NCI-H1436 (cell line): Measurements from ENCODE around the gene UGGT2.
"Not testable (repeated sequence)": the region's sequence is repeated elsewhere in the genome, so short reads cannot be mapped to it uniquely, and the experiment has no call there.

Experiments
- DNase-seq: peaks from one replicate; lab custom pipeline; 2025; lab: John Stamatoyannopoulos, UW

Gene UGGT2

DNA sequence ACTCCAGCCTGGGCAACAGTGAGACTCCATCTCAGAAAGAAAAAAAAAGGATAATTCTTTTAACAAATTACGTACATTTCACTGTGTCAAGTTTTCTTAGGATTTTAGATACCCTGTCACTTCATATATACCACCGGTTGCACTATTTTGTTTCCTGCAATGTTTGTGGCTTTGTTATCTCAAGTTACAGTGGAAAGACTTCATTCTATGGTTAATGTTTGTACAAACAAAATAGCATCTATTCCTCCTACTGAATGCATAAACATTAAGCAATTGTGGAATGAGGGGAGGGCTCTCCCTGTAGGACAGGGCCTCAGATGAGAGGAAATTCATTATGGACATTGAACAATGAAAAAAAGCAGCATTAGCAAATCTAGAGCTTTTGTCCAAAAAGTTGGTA, 256.2 kb downstream of the UGGT2 start:
- DNase-seq: no peak

DNA sequence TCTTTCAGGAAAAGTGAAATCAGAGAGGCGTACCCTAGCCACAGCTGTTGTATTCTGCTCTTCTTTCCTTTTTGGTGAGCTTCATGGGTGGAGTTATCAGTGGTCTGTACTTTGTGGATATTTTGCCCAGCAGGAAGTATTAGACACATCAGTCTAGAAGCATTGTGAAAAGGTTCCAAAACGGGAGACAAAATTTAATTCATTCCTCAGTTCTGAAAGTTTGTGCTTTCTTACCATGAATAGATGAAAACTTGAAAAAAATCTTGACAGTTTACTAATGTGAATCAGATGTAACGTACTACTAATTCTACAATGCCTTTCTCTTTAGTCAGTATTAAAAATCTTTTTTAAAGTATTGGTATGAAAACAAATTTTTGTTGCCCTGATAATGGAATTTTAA, 259.4 kb downstream of the UGGT2 start:
- DNase-seq: no peak

DNA sequence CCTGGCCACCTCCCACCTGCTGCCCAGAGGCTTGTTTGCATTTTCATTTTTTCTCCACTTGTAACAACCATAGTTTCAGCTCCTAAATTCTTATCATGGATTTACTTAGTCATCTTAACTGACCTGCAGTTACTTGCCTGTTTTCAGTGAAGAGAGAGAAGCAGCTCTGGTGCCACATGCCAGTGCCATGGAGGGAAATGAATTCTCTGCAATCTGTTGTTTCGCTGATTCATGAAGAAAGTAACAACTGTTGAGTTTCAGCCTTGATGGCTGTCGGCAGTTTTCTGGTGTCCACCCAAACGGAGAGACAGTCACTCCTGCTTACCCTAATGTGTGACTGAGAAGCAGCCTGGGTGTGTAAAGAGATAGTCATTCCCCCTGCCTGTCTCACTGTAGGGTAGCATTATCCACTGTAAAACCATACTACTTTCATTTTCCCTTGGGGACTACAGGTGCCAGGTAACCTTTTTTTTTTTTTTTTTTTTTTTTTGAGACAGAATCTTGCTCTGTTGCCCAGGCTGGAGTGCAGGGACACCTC, 260.1 kb downstream of the UGGT2 start:
- DNase-seq: no peak

DNA sequence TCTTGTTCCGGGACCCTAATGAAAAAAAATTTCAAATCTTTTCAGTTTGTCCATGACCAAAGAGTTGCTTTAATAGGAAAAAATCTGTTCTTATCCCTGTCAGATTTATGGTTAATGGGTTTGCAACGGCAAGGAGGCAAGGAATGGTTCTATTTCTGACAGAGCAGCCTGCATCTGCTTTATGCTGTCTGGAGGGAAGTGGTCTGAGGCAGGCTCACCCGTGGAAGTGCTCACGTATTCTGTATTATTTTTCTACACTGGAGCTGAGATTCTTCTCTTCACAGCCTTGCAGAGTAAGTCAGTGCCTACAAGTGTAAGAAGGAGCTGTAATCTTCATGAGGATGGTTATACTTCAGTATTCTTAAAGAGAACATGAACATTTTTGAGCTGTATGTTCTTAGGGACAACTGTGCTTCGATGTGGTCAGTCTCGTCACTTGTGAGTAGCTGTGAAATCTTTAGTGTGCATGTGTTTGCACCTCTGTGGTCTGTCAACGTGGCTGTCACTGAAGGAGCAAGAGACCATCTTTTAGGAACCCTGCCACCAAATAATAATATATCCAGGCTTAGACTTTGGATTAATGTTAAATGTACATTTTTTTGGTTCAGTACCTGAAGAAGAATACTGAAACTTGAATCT, 262.0 kb downstream of the UGGT2 start:
- DNase-seq: no peak

DNA sequence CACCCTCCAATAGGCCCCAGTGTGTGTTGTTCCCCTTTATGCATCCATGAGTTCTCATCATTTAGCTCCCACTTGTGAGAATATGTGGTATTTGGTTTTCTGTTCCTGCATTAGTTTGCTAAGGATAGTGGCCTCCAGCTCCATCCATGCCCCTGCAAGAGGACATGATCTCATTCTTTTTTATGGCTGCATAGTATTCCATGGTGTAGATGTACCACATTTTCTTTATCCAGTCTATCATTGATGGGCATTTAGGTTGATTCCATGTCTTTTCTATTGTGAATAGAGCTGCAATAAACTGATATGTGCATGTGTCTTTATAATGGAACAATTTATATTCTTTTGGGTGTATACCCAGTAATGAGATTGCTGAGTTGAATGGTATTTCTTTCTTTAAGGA, 263.9 kb downstream of the UGGT2 start:
- DNase-seq: not testable (repeated sequence)

DNA sequence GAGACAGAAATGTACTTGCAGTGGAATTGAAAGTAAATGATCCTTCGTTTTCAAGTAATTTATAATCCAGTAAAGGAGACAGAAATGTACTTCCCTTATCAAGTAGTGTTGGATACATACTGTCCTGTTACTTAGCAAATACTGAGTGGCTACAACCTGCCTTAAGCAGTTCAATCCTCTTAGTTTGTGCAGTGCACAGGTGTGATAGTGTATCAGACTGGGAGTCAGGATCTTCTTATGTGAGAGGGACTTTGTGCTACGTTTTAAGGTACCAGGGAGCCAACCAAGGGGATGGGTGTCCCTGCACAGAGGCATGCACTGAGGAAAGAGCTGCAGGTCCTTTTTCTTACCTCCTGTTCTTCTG, 265.1 kb downstream of the UGGT2 start:
- no peak for DNase-seq

DNA sequence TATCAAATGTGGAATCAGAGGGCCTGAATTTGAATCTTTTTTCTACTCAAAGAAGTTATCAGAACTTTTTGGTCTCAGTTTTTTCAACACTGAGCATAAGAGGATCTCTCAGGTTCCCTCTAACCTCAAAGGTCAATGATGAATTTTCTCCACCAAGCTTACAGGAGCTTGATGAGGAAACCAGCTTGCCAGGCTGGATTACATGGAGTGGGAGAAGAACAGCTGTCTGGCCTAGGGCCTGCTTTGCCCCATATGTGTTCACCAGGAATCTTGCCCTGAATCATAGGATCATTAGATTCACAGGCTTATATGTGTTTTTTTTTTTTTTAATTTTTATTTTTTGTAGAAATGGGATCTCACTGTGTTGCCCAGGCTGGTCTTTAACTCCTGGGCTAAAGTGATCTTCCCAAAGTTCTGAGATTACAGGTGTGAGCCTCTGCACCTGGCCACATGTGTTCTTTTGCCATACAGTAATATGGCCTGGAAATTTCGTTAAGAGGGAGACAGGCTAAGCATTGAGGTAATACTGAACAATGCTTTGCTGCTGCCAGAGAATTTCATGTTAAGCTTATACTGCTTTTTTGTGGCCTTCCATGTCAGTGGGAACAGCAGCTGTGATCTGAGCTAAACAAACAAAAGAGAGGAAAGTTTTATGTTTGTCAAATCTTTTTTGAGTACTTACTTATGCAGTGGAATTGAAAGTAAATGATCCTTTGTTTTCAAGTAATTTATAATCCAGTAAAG, 265.7 kb downstream of the UGGT2 start:
- no peak for DNase-seq

DNA sequence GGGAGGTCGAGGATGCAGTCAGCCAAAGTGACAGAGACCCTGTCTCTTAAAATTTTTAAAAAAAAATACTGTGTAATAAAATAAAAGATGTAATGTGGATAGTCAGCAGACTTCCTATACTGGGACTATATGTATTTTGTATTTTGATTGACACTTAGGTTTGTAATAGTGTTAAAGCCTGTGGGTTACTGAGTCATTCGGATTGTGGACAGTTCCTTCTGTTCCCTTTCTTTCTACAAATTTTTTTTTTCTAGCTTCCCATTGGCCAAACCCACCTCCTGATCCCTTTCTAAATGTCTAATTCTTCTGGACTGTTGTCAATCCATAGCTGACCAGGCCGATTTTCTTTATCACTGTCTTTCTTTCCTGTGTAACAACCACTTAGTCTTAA, 268.3 kb downstream of the UGGT2 start:
- no peak for DNase-seq

DNA sequence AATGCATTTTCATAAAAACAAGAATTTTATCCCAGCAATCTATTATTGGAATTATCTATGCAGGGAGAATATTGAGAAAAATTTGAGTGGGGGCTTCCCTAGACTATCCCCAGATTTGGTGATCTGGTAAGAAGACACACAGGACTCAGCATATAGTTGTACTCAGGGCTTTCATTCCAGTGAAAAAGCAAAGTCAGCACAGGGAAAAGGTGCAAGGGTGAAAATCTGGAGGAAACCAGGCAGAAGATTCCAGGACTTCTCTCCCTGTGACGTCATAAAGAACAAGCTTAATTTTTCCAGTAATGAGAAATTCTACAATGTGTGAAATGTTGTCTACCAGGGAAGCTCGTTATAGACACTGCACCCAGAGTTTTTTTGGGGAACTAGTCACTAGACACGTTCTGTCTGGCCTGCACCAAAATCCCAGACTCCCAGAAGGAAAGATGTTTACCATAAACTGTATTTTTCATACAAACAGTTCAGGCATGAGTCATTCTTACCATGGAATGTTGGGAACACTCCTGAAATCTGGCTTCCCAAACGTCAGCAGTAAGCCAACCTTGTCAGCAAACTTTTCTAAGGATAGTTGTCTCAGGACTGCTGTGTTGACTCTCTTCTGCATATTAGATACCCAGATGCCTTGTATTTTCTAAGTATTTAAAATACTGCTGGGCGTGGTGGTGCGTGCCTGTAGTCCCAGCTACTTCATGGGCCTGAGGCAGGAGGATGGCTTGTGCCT, 268.9 kb downstream of the UGGT2 start:
- DNase-seq: no peak

DNA sequence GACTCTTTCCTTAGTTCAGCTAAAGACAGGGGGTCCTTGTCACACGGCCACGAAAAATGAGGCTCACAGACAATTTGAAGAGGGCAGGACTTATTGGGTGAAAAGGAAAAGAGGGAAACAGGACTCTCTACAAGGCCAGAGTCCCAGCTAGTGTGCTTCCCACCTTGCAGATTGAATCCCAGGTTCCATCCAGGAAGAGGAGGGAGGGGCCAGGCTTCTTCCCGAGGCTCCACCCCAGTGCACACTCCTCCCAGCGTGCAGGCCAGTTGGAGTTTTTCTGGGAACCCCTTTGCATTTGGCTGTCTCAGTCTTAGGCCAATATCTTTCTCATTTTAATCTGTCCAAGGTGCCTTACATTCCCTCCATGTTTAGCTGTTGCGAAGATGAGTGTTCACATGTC, 269.5 kb downstream of the UGGT2 start:
- DNase-seq: no peak

DNA sequence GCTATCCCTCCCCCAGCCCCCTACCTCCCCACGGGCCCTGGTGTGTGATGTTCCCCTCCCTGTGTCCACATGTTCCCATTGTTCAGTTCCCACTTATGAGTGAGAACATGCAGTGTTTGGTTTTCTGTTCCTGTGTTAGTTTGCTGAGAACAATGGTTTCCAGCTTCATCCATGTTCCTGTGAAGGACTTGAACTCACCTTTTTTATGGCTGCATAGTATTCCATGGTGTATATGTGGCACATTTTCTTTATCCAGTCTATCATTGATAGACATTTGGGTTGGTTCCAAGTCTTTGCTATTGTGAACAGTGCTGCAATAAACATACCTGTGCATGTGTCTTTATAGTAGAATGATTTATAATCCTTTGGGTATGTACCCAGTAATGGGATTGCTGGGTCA, 271.3 kb downstream of the UGGT2 start:
- DNase-seq: not testable (repeated sequence)

DNA sequence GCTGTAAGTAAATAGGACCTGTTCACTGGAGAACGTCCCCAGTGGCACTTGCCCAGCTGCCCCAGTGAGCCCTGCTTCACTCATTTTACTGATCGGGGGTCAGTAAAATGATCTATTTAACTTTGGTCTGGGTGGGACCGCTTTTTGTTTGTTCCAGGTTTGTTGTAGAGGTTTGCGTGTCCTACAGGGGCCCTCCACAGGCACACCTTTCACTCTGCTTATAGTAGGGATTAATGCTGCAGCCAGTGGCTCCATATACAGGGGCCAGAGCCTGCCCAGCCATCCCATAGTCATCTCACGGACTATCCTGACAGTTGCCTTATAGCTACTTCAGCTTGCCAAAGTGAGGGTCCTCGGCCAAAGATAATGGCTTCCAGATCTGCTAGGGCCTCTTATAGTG, 272.2 kb downstream of the UGGT2 start:
- no peak for DNase-seq

DNA sequence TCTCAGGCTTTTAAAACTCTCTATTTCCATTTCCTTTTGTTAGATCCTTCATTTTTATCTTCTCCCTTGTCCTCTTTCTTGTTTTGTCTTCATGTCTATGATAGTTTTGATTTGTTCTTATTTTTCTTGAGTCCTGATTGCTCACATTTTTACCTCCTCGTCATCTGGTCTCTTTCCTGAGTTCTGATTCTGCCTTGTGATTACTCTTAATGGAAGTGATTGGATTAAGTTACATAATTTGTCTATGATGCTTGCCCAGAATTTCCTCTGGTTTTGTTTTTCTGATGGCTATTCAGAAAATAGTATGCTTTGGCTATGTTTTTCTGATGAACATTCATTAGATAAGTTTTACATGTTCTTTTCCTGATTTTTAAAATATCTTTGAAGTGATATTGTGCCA, 273.7 kb downstream of the UGGT2 start:
- DNase-seq: no peak

DNA sequence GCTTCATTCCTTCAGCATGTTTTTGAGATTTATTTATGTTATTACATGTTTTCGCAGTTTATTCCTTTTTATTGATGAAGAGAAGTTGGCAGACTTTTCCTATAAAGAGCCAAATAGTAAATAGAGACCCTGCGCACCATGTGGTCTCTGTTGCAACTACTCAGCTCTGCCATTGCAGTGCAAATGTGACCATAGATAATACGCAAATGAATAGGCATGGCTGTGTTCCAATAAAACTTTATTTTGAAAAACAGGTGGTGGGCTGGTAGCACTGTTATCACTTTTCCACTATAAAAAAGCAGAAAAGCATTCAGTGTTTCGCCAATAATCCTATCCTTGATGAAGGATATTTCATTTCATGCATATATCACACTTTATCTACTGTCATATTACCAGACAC, 281.3 kb downstream of the UGGT2 start:
- DNase-seq: no peak

DNA sequence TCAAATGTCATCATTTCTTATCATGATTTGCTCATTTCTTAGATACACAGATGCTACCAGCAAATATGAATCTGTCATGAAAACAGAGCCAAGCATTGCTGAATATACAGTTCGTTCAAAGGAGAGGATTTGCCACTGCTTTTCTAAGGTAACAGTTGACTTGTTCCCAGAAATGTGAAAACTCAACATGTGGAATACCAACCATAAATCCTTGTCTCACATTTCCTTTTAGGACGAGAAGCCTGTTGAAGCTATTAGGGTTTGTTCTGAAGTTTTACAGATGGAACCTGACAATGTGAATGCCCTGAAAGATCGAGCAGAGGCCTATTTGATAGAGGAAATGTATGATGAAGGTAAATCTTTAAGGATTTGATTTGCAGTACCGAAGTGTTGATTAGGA, 289.6 kb downstream of the UGGT2 start:
- DNase-seq: no peak

DNA sequence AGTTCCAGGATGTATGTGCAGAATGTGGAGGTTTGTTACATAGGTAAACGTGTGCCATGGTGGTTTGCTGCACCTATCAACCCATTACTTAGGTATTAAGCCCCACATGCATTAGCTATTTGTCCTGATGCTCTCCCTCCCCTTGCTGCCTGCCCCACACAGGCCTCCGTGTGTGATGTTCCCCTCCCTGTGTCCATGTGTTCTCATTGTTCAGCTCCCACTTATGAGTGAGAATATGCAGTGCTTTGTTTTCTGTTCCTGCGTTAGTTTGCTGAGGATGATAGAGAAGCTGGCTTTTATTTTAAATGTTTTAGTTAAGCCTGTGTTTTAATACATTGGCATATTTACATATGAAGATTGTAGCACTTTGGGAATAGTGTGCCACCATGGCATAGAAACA, 290.6 kb downstream of the UGGT2 start:
- not testable (repeated sequence) for DNase-seq

DNA sequence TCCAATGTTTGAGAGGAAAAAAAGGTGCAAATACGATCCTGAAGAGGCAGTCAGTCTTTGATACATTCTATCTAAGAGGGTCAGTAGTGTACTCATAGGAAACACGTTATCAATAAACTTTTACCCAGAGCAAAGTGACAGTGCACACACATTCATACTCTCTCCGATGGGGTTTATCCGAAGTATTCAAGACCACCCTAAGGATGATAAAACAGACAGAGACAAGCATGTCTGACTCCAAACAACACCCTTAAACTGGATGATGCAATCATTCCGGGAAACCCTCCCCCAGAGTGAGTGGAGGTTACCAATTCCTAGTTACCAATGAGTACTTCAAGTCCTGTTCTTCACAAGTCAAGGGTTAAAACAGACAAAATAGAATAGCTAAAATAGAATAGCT, 297.1 kb downstream of the UGGT2 start:
- no peak for DNase-seq

DNA sequence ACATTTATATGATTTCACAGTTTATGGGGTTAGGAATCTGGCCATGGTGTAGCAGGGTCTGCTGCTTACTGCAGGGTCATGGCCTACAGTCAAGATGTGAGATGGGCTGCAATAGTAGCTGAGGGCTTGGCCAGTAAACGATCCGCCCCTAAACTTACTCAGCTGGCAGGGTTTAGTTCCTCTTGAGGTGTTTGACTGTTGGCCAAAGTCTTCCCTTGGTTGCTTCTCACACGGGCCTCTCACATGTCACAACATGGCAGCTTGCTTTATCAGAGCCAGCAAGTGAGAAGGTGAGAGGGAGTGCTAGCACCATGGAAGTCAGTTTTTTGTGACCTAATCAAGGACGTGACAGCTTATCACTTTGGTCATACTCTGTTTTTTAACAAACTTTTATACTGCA, 299.1 kb downstream of the UGGT2 start:
- DNase-seq: no peak

DNA sequence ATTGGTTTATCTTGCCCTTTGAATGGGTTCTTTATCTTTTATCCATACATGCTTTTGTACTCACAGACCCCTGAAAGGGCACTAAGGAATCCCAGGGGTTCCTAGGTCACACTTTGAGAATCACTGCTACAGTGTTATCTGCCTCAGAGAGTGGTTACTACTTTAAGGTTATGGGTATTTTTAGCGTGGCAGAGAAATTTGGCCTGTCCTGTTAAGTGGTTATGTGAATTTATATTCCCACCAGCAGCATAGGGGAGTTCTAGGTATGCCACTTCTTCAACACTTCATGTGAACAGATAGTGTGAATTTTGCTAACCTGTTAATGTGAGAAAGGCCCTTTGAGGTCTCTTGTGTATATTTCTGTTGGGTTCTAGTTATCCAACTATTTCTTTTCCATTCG, 300.5 kb downstream of the UGGT2 start:
- DNase-seq: no peak
